Activated CD4-positive, alpha-beta memory T cell treated with anti-CD3 and anti-CD28 coated beads for 36 hours (primary cell): ENCODE results near the gene TCERG1L. TPM values are rescaled to one million over a fixed set of nuclear protein-coding genes. Genes with fewer than 3 reads are reported as not detected.

Experiments
- CTCF ChIA-PET: fragments of 350-600 bp; sonication (Branson Sonifier 250); formaldehyde crosslinking; loops from one replicate; lab custom pipeline; 2021; ENCODE audit warnings: antibody characterized with exemption, inconsistent platforms; lab: Charles Lee
- POLR2A ChIA-PET: fragments of 350-600 bp; sonication (Branson Sonifier 250); formaldehyde crosslinking; loops from one replicate; lab custom pipeline; 2021; ENCODE audit warnings: antibody characterized with exemption; lab: Charles Lee
- DNase-seq: peaks from one replicate; pipeline ENCODE4 v3.0.0-alpha.2; 2020
- H3K27ac Mint-ChIP-seq: one replicate; pipeline ENCODE4 v1.8.0; 2021; ENCODE audit warnings: mixed read lengths
- H3K27me3 Mint-ChIP-seq: one replicate; pipeline ENCODE4 v1.8.0; 2021; ENCODE audit warnings: mixed read lengths
- H3K36me3 Mint-ChIP-seq: one replicate; pipeline ENCODE4 v1.8.0; 2021; ENCODE audit warnings: mixed read lengths
- H3K4me1 Mint-ChIP-seq: one replicate; pipeline ENCODE4 v1.8.0; 2021; ENCODE audit warnings: low read depth, mixed read lengths
- H3K4me3 Mint-ChIP-seq: one replicate; pipeline ENCODE4 v1.8.0; 2021; ENCODE audit warnings: mild to moderate bottlenecking, mixed read lengths
- H3K9me3 Mint-ChIP-seq: one replicate; pipeline ENCODE4 v1.8.0; 2021; ENCODE audit warnings: mixed read lengths
- intact Hi-C: fragments of 100-400 bp; cut with micrococcal nuclease; formaldehyde crosslinking; loops from one replicate; pipeline ENCODE4 v1.15.1; 2023
- total RNA-seq, 2 experiments: library from RNA; stranded (reverse); gene quantifications; one replicate each; pipeline ENCODE4 v1.2.3, GENCODE V29; 2021

Gene TCERG1L
- total RNA-seq, 2 experiments from 2014 or later, result not detected

GRCh38 chr10:131203456-131204357 is 107.8 kb downstream of the TCERG1L start:
- DNase-seq, result no peak
- CTCF ChIA-PET, result no interaction called here
- peaks cover 2% of the 10 kb centered on the region for H3K27me3 Mint-ChIP-seq
- POLR2A ChIA-PET, result no interaction called here
- H3K36me3 Mint-ChIP-seq, result no peaks in the 10 kb centered on the region
- no peak overlapping the region for H3K4me3 Mint-ChIP-seq
- intact Hi-C loops, result no loop called here
- no peaks in the 10 kb centered on the region for H3K4me1 Mint-ChIP-seq
- H3K9me3 Mint-ChIP-seq, result no peaks in the 10 kb centered on the region
- no peak overlapping the region for H3K27ac Mint-ChIP-seq

- POLR2A ChIA-PET, result no interaction called here
- no peaks in the 10 kb centered on the region for H3K4me1 Mint-ChIP-seq
- CTCF ChIA-PET, result no interaction called here
- no peak overlapping the region for H3K27ac Mint-ChIP-seq
- DNase-seq, result no peak
- H3K27me3 Mint-ChIP-seq, result peaks cover 2% of the 10 kb centered on the region
- no peaks in the 10 kb centered on the region for H3K9me3 Mint-ChIP-seq
- intact Hi-C loops, result no loop called here
- H3K36me3 Mint-ChIP-seq, result no peaks in the 10 kb centered on the region
- H3K4me3 Mint-ChIP-seq, result no peak overlapping the region
These were observed 108.5 kb downstream of the TCERG1L start for GRCh38 chr10:131202990-131203389.

GRCh38 chr10:131201741-131202515 is 109.6 kb downstream of the TCERG1L start:
- H3K27ac Mint-ChIP-seq, result no peak overlapping the region
- no peak overlapping the region for H3K4me3 Mint-ChIP-seq
- no peaks in the 10 kb centered on the region for H3K4me1 Mint-ChIP-seq
- intact Hi-C loops, result no loop called here
- peaks cover 2% of the 10 kb centered on the region for H3K27me3 Mint-ChIP-seq
- H3K36me3 Mint-ChIP-seq, result no peaks in the 10 kb centered on the region
- POLR2A ChIA-PET, result no interaction called here
- no peak for DNase-seq
- CTCF ChIA-PET, result no interaction called here
- no peaks in the 10 kb centered on the region for H3K9me3 Mint-ChIP-seq

- no peak for DNase-seq
- POLR2A ChIA-PET, result no interaction called here
- no peaks in the 10 kb centered on the region for H3K4me1 Mint-ChIP-seq
These were observed 110.6 kb downstream of the TCERG1L start for GRCh38 chr10:131200856-131201470.

GRCh38 chr10:131199646-131200045 is 111.9 kb downstream of the TCERG1L start:
- Mint-ChIP-seq H3K9me3 (no peaks in the 10 kb centered on the region), H3K4me3 (no peak overlapping the region), H3K27me3 (peaks cover 2% of the 10 kb centered on the region), H3K4me1 (no peaks in the 10 kb centered on the region), H3K27ac (no peak overlapping the region), H3K36me3 (no peaks in the 10 kb centered on the region)
- POLR2A ChIA-PET, result no interaction called here
- CTCF ChIA-PET, result no interaction called here
- no peak for DNase-seq
- intact Hi-C loops, result no loop called here

More at GRCh38 chr10:131200856-131201470, 110.6 kb downstream of the TCERG1L start:
- Mint-ChIP-seq H3K27me3 (peaks cover 2% of the 10 kb centered on the region), H3K9me3 (no peaks in the 10 kb centered on the region), H3K27ac (no peak overlapping the region), H3K36me3 (no peaks in the 10 kb centered on the region), H3K4me3 (no peak overlapping the region)
- CTCF ChIA-PET, result no interaction called here
- intact Hi-C loops, result no loop called here

- no peak overlapping the region for H3K27ac Mint-ChIP-seq
- intact Hi-C loops, result no loop called here
- H3K36me3 Mint-ChIP-seq, result no peaks in the 10 kb centered on the region
- H3K27me3 Mint-ChIP-seq, result peaks cover 2% of the 10 kb centered on the region
- H3K4me1 Mint-ChIP-seq, result no peaks in the 10 kb centered on the region
- H3K4me3 Mint-ChIP-seq, result no peak overlapping the region
- no peak for DNase-seq
- no peaks in the 10 kb centered on the region for H3K9me3 Mint-ChIP-seq
- POLR2A ChIA-PET, result no interaction called here
- CTCF ChIA-PET, result no interaction called here
These were observed 112.7 kb downstream of the TCERG1L start for GRCh38 chr10:131198843-131199242.

- intact Hi-C loops, result no loop called here
- ChIA-PET POLR2A (no interaction called here), CTCF (no interaction called here)
- Mint-ChIP-seq H3K4me1 (no peaks in the 10 kb centered on the region), H3K27ac (no peak overlapping the region), H3K27me3 (peaks cover 2% of the 10 kb centered on the region), H3K9me3 (peaks cover 2% of the 10 kb centered on the region), H3K36me3 (no peaks in the 10 kb centered on the region), H3K4me3 (no peak overlapping the region)
- DNase-seq, result no peak
These were observed 113.1 kb downstream of the TCERG1L start for GRCh38 chr10:131198401-131198800.

GRCh38 chr10:131196176-131196885 is 115.2 kb downstream of the TCERG1L start:
- peaks cover 2% of the 10 kb centered on the region for H3K27me3 Mint-ChIP-seq
- peaks cover 14% of the 10 kb centered on the region for H3K9me3 Mint-ChIP-seq
- ChIA-PET POLR2A (no interaction called here), CTCF (no interaction called here)
- intact Hi-C loops, result no loop called here
- H3K27ac Mint-ChIP-seq, result no peak overlapping the region
- H3K4me1 Mint-ChIP-seq, result no peaks in the 10 kb centered on the region
- H3K36me3 Mint-ChIP-seq, result no peaks in the 10 kb centered on the region
- no peak for DNase-seq
- no peak overlapping the region for H3K4me3 Mint-ChIP-seq

GRCh38 chr10:131195558-131196159 is 115.9 kb downstream of the TCERG1L start:
- Mint-ChIP-seq H3K4me1 (no peaks in the 10 kb centered on the region), H3K27ac (no peak overlapping the region), H3K4me3 (no peak overlapping the region), H3K36me3 (no peaks in the 10 kb centered on the region), H3K27me3 (peaks cover 2% of the 10 kb centered on the region), H3K9me3 (peaks cover 14% of the 10 kb centered on the region)
- POLR2A ChIA-PET, result no interaction called here
- CTCF ChIA-PET, result no interaction called here
- DNase-seq, result no peak
- intact Hi-C loops, result no loop called here

GRCh38 chr10:131195116-131195515 is 116.4 kb downstream of the TCERG1L start:
- no peak for DNase-seq
- no peak overlapping the region for H3K27ac Mint-ChIP-seq
- intact Hi-C loops, result no loop called here
- CTCF ChIA-PET, result no interaction called here
- no peaks in the 10 kb centered on the region for H3K4me1 Mint-ChIP-seq
- POLR2A ChIA-PET, result no interaction called here
- peaks cover 2% of the 10 kb centered on the region for H3K27me3 Mint-ChIP-seq
- peaks cover 14% of the 10 kb centered on the region for H3K9me3 Mint-ChIP-seq
- H3K4me3 Mint-ChIP-seq, result no peak overlapping the region
- no peaks in the 10 kb centered on the region for H3K36me3 Mint-ChIP-seq

GRCh38 chr10:131193923-131194322 is 117.6 kb downstream of the TCERG1L start:
- ChIA-PET CTCF (no interaction called here), POLR2A (no interaction called here)
- no peak overlapping the region for H3K27ac Mint-ChIP-seq

More at GRCh38 chr10:131193923-131194322, 117.6 kb downstream of the TCERG1L start:
- H3K4me1 Mint-ChIP-seq, result no peaks in the 10 kb centered on the region
- H3K4me3 Mint-ChIP-seq, result no peak overlapping the region
- H3K36me3 Mint-ChIP-seq, result no peaks in the 10 kb centered on the region
- intact Hi-C loops, result no loop called here
- H3K9me3 Mint-ChIP-seq, result peaks cover 14% of the 10 kb centered on the region
- H3K27me3 Mint-ChIP-seq, result no peaks in the 10 kb centered on the region
- DNase-seq, result no peak
